GM12878 (cell line): Measurements from ENCODE around the gene ARMC8. TPM values are rescaled to one million over a fixed set of nuclear protein-coding genes. Genes with fewer than 3 reads are reported as not detected.

Experiments
- ATAC-seq: fragments of 200-7000 bp; cut with Tn5 transposase; 3 replicates; pipeline ENCODE4 v1.9.1; 2020; ENCODE audit warnings: mild to moderate bottlenecking, moderate library complexity
- BruUV-seq: library from RNA; stranded (reverse); fragments of 400-500 nt; replicated peaks from 2 replicates; lab custom pipeline; 2021; lab: Mats Ljungman, UMichigan
- CTCF ChIA-PET: fragments of 300-600 bp; sonication (Branson Sonifier 250); formaldehyde crosslinking; extraction: SDS; loops from one replicate; lab custom pipeline; 2021; ENCODE audit warnings: inconsistent platforms; lab: Yijun Ruan, JAX
- POLR2A ChIA-PET: fragments of 350-600 bp; formaldehyde crosslinking; extraction: SDS; loops from one replicate; lab custom pipeline; 2021; ENCODE audit warnings: inconsistent platforms; lab: Charles Lee
- RAD21 ChIA-PET: fragments of 300-600 bp; sonication (Branson Sonifier 250); formaldehyde crosslinking; loops from one replicate; lab custom pipeline; 2023; ENCODE audit warnings: antibody characterized with exemption; ENCODE audit not compliant: unreplicated experiment; lab: Charles Lee
- SMC1A ChIA-PET: fragments of 300-600 bp; sonication (Branson Sonifier 250); formaldehyde crosslinking; loops from one replicate; lab custom pipeline; 2023; ENCODE audit not compliant: unreplicated experiment, uncharacterized antibody; lab: Charles Lee
- DNase-seq: peaks from one replicate; pipeline ENCODE4 v3.0.0-alpha.2; 2011; ENCODE audit warnings: low read depth, low spot score
- FAIRE-seq: peaks from 3 replicates; lab custom pipeline; 2011; peaks lifted over from hg19 to GRCh38; lab: Jason Lieb, UNC
- H2AFZ ChIP-seq: 2 replicates; pipeline ENCODE4 v1.6.0; 2011; ENCODE audit warnings: low read depth, low read length, control low read depth; ENCODE audit not compliant: control insufficient read depth
- H3K27ac ChIP-seq: 2 replicates; pipeline ENCODE4 v1.5.1; 2011; ENCODE audit warnings: control low read depth; ENCODE audit not compliant: control insufficient read depth, insufficient read depth
- H3K27me3 ChIP-seq, 2 experiments: replicated peaks in 1 of 2; 2 replicates each; pipeline versions ENCODE4 v1.6.0 to v1.6.1; 2011; ENCODE audit warnings: low read length in 1 of 2; ENCODE audit not compliant: control insufficient read depth in 2 of 2, insufficient read depth in 2 of 2
- H3K36me3 ChIP-seq, 2 experiments: 2 replicates each; pipeline ENCODE4 v1.5.1; 2011; ENCODE audit warnings: low read length in 1 of 2; ENCODE audit not compliant: control insufficient read depth in 2 of 2, insufficient read depth in 2 of 2
- H3K4me1 ChIP-seq: 2 replicates; pipeline ENCODE4 v1.6.1; 2011; ENCODE audit warnings: mild to moderate bottlenecking, low read length, moderate library complexity, mixed read lengths; ENCODE audit not compliant: control insufficient read depth, insufficient read depth
- H3K4me2 ChIP-seq: 2 replicates; pipeline ENCODE4 v1.6.0; 2011; ENCODE audit warnings: control low read depth; ENCODE audit not compliant: control insufficient read depth, insufficient read depth
- H3K4me3 ChIP-seq: fragments of 200-600 bp; sonication (generic); 2 replicates; pipeline ENCODE4 v1.5.1; 2016
- H3K79me2 ChIP-seq: 2 replicates; pipeline ENCODE4 v1.6.0; 2011; ENCODE audit warnings: low read length; ENCODE audit not compliant: control insufficient read depth, insufficient read depth
- H3K9ac ChIP-seq: 2 replicates; pipeline ENCODE4 v1.8.0; 2011; ENCODE audit warnings: low read length, control low read depth, mixed read lengths; ENCODE audit not compliant: control insufficient read depth, insufficient read depth
- H3K9me3 ChIP-seq: replicated peaks from 3 replicates; pipeline ENCODE4 v1.5.1; 2011; ENCODE audit warnings: mild to moderate bottlenecking, low read length; ENCODE audit not compliant: control insufficient read depth, insufficient read depth
- H4K20me1 ChIP-seq: 2 replicates; pipeline ENCODE4 v1.6.0; 2011; ENCODE audit not compliant: control insufficient read depth, insufficient read depth
- ATF2 ChIP-seq: IDR thresholded peaks from 2 replicates; pipeline ENCODE4 v1.6.1; 2012; ENCODE audit warnings: low read length, inconsistent platforms
- CBX3 ChIP-seq: fragments of 200-600 bp; sonication (generic); IDR thresholded peaks from 2 replicates; pipeline ENCODE4 v1.6.1; 2016; ENCODE audit warnings: low read depth, borderline replicate concordance
- EED ChIP-seq: sonication (generic); IDR thresholded peaks from 2 replicates; pipeline ENCODE4 v1.6.1; 2016; ENCODE audit warnings: antibody characterized with exemption, low read depth
- GABPA ChIP-seq: IDR thresholded peaks from 2 replicates; pipeline ENCODE4 v1.6.1; 2014; ENCODE audit warnings: antibody characterized with exemption, low read depth, mild to moderate bottlenecking, inconsistent platforms
- HCFC1 ChIP-seq: fragments of 150-350 bp; IDR thresholded peaks from 2 replicates; pipeline ENCODE4 v1.6.1; 2014; ENCODE audit warnings: low read length
- MTA3 ChIP-seq: IDR thresholded peaks from 2 replicates; pipeline ENCODE4 v1.6.1; 2012; ENCODE audit warnings: low read length, inconsistent platforms, borderline replicate concordance
- MXI1 ChIP-seq: fragments of 150-350 bp; IDR thresholded peaks from 2 replicates; pipeline ENCODE4 v1.6.1; 2011; ENCODE audit warnings: low read depth, mild to moderate bottlenecking, inconsistent platforms, low read length, improper control_type of control experiment
- MYC ChIP-seq: IDR thresholded peaks from 2 replicates; pipeline ENCODE4 v1.6.1; 2011; ENCODE audit warnings: mild to moderate bottlenecking, low read length, moderate library complexity, inconsistent platforms; ENCODE audit not compliant: insufficient read depth, insufficient replicate concordance, insufficient read length, severe bottlenecking
- PBX3 ChIP-seq: IDR thresholded peaks from 2 replicates; pipeline ENCODE4 v1.6.1; 2011; ENCODE audit warnings: mild to moderate bottlenecking, low read depth, low read length, moderate library complexity; ENCODE audit not compliant: insufficient replicate concordance
- RAD21 ChIP-seq: IDR thresholded peaks from 2 replicates; pipeline ENCODE4 v1.6.1; 2011; ENCODE audit warnings: mild to moderate bottlenecking, low read depth, low read length, moderate library complexity; ENCODE audit not compliant: insufficient read depth
- RB1 ChIP-seq: fragments of 450-650 bp; formaldehyde crosslinking; IDR thresholded peaks from 2 replicates; pipeline ENCODE4 v1.6.1; 2017; ENCODE audit warnings: mild to moderate bottlenecking, borderline replicate concordance
- RFX5 ChIP-seq: IDR thresholded peaks from 2 replicates; pipeline ENCODE4 v1.6.1; 2011; ENCODE audit warnings: low read depth, low read length, improper control_type of control experiment
- SIN3A ChIP-seq: IDR thresholded peaks from 2 replicates; pipeline ENCODE4 v1.6.1; 2012; ENCODE audit warnings: low read depth, low read length, improper control_type of control experiment
- SIX5 ChIP-seq: IDR thresholded peaks from 2 replicates; pipeline ENCODE4 v1.6.1; 2011; ENCODE audit warnings: mild to moderate bottlenecking, low read depth, low read length, moderate library complexity; ENCODE audit not compliant: severe bottlenecking
- SRF ChIP-seq, 2 experiments: IDR thresholded peaks; 2 replicates each; pipeline ENCODE4 v1.6.1; 2011; ENCODE audit warnings: low read depth in 2 of 2, low read length in 2 of 2, mild to moderate bottlenecking in 1 of 2, moderate library complexity in 1 of 2
- TAF1 ChIP-seq: IDR thresholded peaks from 2 replicates; pipeline ENCODE4 v1.6.1; 2011; ENCODE audit warnings: mild to moderate bottlenecking, low read depth, low read length, borderline replicate concordance
- ZNF592 ChIP-seq: fragments of 450-650 bp; IDR thresholded peaks from 2 replicates; pipeline ENCODE4 v1.6.1; 2017; ENCODE audit warnings: mild to moderate bottlenecking, moderate library complexity
- WGBS: methylation state at CpG from one replicate; pipeline ENCODE4 v1.1.6; 2016; ENCODE audit warnings: low lambda C conversion rate; ENCODE audit not compliant: insufficient replicate concordance, insufficient coverage; ENCODE audit errors: missing lambda C conversion rate; 5-methylcytosine and 5-hydroxymethylcytosine counted together
- in situ Hi-C: fragments of 300-500 bp; cut with MboI; formaldehyde crosslinking; loops from 9 replicates; pipeline ENCODE4 v1.14.3; 2018; ENCODE audit warnings: mixed read lengths
- intact Hi-C: fragments of 100-400 bp; cut with micrococcal nuclease; formaldehyde crosslinking; loops from one replicate; pipeline ENCODE4 v1.14.2; 2022; ENCODE audit not compliant: unreplicated experiment
- polyA plus RNA-seq, 11 experiments: library from polyadenylated mRNA; depleted of rRNA in 4 of 11; unstranded in 6 of 11; stranded (reverse) in 5 of 11; fragments of >200 nt; fragmentation: Nextera tagmentation in 4 of 11; fragmentation: Illumina TruSeq in 1 of 11; extraction: Ambion mirVana in 4 of 11; extraction: Trizol in 1 of 11; gene quantifications; 1 replicate in 1 of 11; 2 replicates in 10 of 11; pipeline versions ENCODE4 v1.2.1 to v1.2.3, GENCODE V29; 2011 to 2016; ENCODE audit warnings: inconsistent platforms in 2 of 11, missing spikeins in 2 of 11, low read depth in 1 of 11
- total RNA-seq, 4 experiments: library from RNA; depleted of rRNA in 3 of 4; stranded (reverse); fragments of >200 nt in 3 of 4; fragmentation: Illumina TruSeq in 1 of 4; extraction: Trizol in 1 of 4; gene quantifications; 2 replicates each; pipeline versions ENCODE4 v1.2.1 to v1.2.3, GENCODE V29; 2013 to 2021
- TF ChIP-seq, protein P1 (sequence below): fragments of 450-650 bp; IDR thresholded peaks from 2 replicates; pipeline ENCODE4 v1.6.1; 2016; ENCODE audit warnings: mild to moderate bottlenecking

ARMC8 gene
- total and polyA plus RNA-seq, 10 of the 15 experiments (the other 5 are each of a cell fraction or from before 2014, with no cell fraction given) = 29.8 to 93.4 (median 45.3) TPM

DNA sequence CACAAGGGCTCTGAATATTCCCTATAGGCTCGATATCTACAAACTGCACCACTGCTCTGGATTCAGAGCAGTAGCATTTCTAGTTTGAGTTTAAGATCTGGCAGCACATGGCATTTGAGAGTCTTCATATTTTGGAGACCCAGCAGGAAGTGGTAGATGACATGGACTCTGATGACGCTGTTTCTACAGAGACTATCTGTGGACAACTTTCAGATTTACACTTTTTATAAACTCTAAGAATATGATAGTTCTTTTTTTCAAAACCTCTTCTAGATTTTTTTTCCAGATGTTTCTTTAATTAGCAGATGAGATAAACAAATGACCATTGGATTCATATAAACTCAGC, 35.8 kb downstream of the ARMC8 start:
- peaks cover 6 to 7% of the 10 kb centered on the region in 2 experiments for H3K36me3 ChIP-seq
- in situ Hi-C loops = no loop called here
- ChIA-PET POLR2A (no interaction called here), RAD21 (no interaction called here), SMC1A (interaction anchor here (1.5 kb wide), 1 partner anchor 18 kb away, joined by 4 read pairs; no protein-coding TSS in a partner anchor), CTCF (no interaction called here)
- H3K9ac ChIP-seq = no peak overlapping the region
- FAIRE-seq (no peak), DNase-seq (no peak), ATAC-seq (no peak)
- no peaks in the 10 kb centered on the region for H3K9me3 ChIP-seq
- WGBS = 100% methylated on average over 2 of the region's 2 CpGs
- no peaks in the 10 kb centered on the region for H4K20me1 ChIP-seq
- H3K4me1 ChIP-seq = no peaks in the 10 kb centered on the region
- H2AFZ ChIP-seq = no peak overlapping the region
- intact Hi-C loops = no loop called here
- no peak overlapping the region for H3K4me2 ChIP-seq
- no peak overlapping the region for H3K4me3 ChIP-seq
- no peak overlapping the region for H3K27ac ChIP-seq
- no TSS peak for BruUV-seq
- no peaks in the 10 kb centered on the region for H3K27me3 ChIP-seq
- H3K79me2 ChIP-seq = 0 out of 2 replicates have a peak, but pooled peaks cover 1% of the 10 kb centered on the region
- no peak for TF ChIP-seq SRF (IDR thresholded peaks at IDR 0.05; ENCODE audit: low read depth in 2 of 2, low read length in 2 of 2)
- no peak for TF ChIP-seq TAF1
- no peak for TF ChIP-seq RAD21
- TF ChIP-seq CBX3 = no peak
- TF ChIP-seq HCFC1 = no peak
- no peak for TF ChIP-seq GABPA
- TF ChIP-seq MTA3 = no peak
- no peak for TF ChIP-seq EED
- TF ChIP-seq RFX5 = no peak
- no peak for TF ChIP-seq ZNF592
- TF ChIP-seq ATF2 = no peak
- TF ChIP-seq, protein P1, sequence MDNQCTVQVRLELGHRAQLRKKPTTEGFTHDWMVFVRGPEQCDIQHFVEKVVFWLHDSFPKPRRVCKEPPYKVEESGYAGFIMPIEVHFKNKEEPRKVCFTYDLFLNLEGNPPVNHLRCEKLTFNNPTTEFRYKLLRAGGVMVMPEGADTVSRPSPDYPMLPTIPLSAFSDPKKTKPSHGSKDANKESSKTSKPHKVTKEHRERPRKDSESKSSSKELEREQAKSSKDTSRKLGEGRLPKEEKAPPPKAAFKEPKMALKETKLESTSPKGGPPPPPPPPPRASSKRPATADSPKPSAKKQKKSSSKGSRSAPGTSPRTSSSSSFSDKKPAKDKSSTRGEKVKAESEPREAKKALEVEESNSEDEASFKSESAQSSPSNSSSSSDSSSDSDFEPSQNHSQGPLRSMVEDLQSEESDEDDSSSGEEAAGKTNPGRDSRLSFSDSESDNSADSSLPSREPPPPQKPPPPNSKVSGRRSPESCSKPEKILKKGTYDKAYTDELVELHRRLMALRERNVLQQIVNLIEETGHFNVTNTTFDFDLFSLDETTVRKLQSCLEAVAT = no peak
- no peak for TF ChIP-seq PBX3
- TF ChIP-seq SIX5 = no peak
- no peak for TF ChIP-seq RB1
- TF ChIP-seq SIN3A = no peak
- TF ChIP-seq MXI1 = no peak
- TF ChIP-seq MYC = no peak
